Right lobe of liver (tissue), 6 donors: ENCODE results near the gene CLPTM1L. TPM values are rescaled to one million over a fixed set of nuclear protein-coding genes. Genes with fewer than 3 reads are reported as not detected.
A peak's percentile ranks its signal among the peaks of the same experiment; 100 is the strongest.

Source experiments
- ATAC-seq, 4 donors: fragments of 200-7000 bp; cut with Tn5 transposase; one replicate each; pipeline ENCODE4 v1.9.1; 2020; ENCODE audit warnings: mild to moderate bottlenecking in 4 of 4, moderate library complexity in 4 of 4
- DNase-seq, 3 donors: peaks; one replicate each; pipeline ENCODE4 v3.0.0-alpha.2; 2020
- H3K27ac ChIP-seq, 3 donors: fragments of 200-600 bp; one replicate each; pipeline ENCODE4 v1.8.0; 2022
- H3K27me3 ChIP-seq, 2 donors: fragments of 200-600 bp; one replicate each; pipeline ENCODE4 v1.8.0; 2022
- H3K36me3 ChIP-seq, 4 donors: fragments of 200-600 bp; sonication (generic) in 1 of 4; one replicate each; pipeline versions ENCODE4 v1.5.1 to v1.8.0; 2017 to 2022; ENCODE audit warnings: control low read depth in 1 of 4
- H3K4me1 ChIP-seq, 4 donors: fragments of 200-600 bp; sonication (generic) in 1 of 4; one replicate each; pipeline versions ENCODE4 v1.5.1 to v1.8.0; 2017 to 2022; ENCODE audit warnings: control low read depth in 1 of 4
- H3K4me3 ChIP-seq, 3 donors: fragments of 200-600 bp; one replicate each; pipeline ENCODE4 v1.8.0; 2022
- H3K9me3 ChIP-seq, 4 donors: fragments of 200-600 bp; sonication (generic) in 1 of 4; one replicate each; pipeline versions ENCODE4 v1.5.1 to v1.8.0; 2017 to 2022; ENCODE audit warnings: control low read depth in 1 of 4
- CTCF ChIP-seq, 4 donors: fragments of 200-600 bp in 3 of 4; fragments of 450-650 bp in 1 of 4; IDR thresholded peaks; one replicate each; pipeline versions ENCODE4 v1.5.1 to v1.8.0; 2016 to 2022; ENCODE audit warnings: antibody characterized with exemption in 4 of 4, mild to moderate bottlenecking in 2 of 4
- POLR2A ChIP-seq: fragments of 450-650 bp; IDR thresholded peaks from one replicate; pipeline ENCODE4 v1.6.1; 2017; ENCODE audit warnings: antibody characterized with exemption, mild to moderate bottlenecking
- WGBS: methylation state at CpG from one replicate; pipeline ENCODE4 v1.1.6; 2018; ENCODE audit warnings: low coverage, low lambda C conversion rate; ENCODE audit not compliant: insufficient coverage; ENCODE audit errors: missing lambda C conversion rate; 5-methylcytosine and 5-hydroxymethylcytosine counted together
- intact Hi-C, 2 donors: fragments of 100-400 bp; cut with DNase I; formaldehyde crosslinking; loops; one replicate each; pipeline versions ENCODE4 v1.11.2 to v1.14.1; 2022
- total RNA-seq, 6 experiments: library from RNA; depleted of rRNA in 2 of 6; stranded (reverse); fragments of >200 nt in 2 of 6; fragmentation: NEBNext Ultra II Directional in 3 of 6; extraction: Animal tissue kit (Norgen Biotek cat#: 25700) in 3 of 6; gene quantifications; one replicate each; pipeline versions ENCODE4 v1.1.0 to v1.2.4, GENCODE V29; 2016 to 2023
- donor health status: DM: no; HTN: yes; CAD: no.
- donor health status: DM: no; HTN: no; CAD: no.
- donor health status: DM: no; HTN: no; CAD: no.
- donor health status: DM: no; HTN: yes; CAD: no.
- donor health status: DM: no; HTN: yes; CAD: no.

Gene CLPTM1L
- total RNA-seq, 6 experiments from 2014 or later, result 63.8 to 155 (median 128) TPM

- peaks cover 0 to 16% (median 8%) of the 10 kb centered on the region in 4 donors for H3K4me1 ChIP-seq
- peaks cover 0 to 68% (median 41%) of the 10 kb centered on the region in 4 donors for H3K36me3 ChIP-seq
- no peak overlapping the region for H3K4me3 ChIP-seq
- 71% methylated on average over 2 of the region's 21 CpGs for WGBS
- ATAC-seq, result no peak
- DNase-seq, result peak in 1 of 3 donors; percentile 42
- no peak overlapping the region for H3K27ac ChIP-seq
- no peaks in the 10 kb centered on the region for H3K9me3 ChIP-seq
- H3K27me3 ChIP-seq, result no peaks in the 10 kb centered on the region
- intact Hi-C loops, result no loop called here
- TF ChIP-seq CTCF (IDR thresholded peaks at IDR 0.05) (no peak), POLR2A (no peak)
Observed at GRCh38 chr5:1319436-1320256, 25.3 kb downstream of the CLPTM1L start.

- peaks cover 0 to 59% (median 37%) of the 10 kb centered on the region in 4 donors for H3K36me3 ChIP-seq
Observed at GRCh38 chr5:1318659-1319251, 26.1 kb downstream of the CLPTM1L start.

GRCh38 chr5:1317921-1318565, 26.9 kb downstream of the CLPTM1L start:
- Histone ChIP-seq H3K4me3 (no peak overlapping the region), H3K36me3 (peaks cover 0 to 54% (median 35%) of the 10 kb centered on the region in 4 donors), H3K9me3 (no peaks in the 10 kb centered on the region), H3K4me1 (peaks cover 0 to 16% (median 8%) of the 10 kb centered on the region in 4 donors), H3K27me3 (no peaks in the 10 kb centered on the region), H3K27ac (no peak overlapping the region)
- no peak for ATAC-seq
- no peak for DNase-seq
- TF ChIP-seq POLR2A, result no peak
- TF ChIP-seq CTCF (IDR thresholded peaks at IDR 0.05), result no peak
- intact Hi-C loops, result no loop called here
- WGBS, result 81% methylated on average over 7 of the region's 26 CpGs

More at GRCh38 chr5:1318659-1319251, 26.1 kb downstream of the CLPTM1L start:
- no peak for TF ChIP-seq CTCF (IDR thresholded peaks at IDR 0.05)
- no peak for TF ChIP-seq POLR2A
- peaks cover 0 to 16% (median 8%) of the 10 kb centered on the region in 4 donors for H3K4me1 ChIP-seq
- DNase-seq, result no peak
- no peak overlapping the region for H3K4me3 ChIP-seq
- 71% methylated on average over 2 of the region's 29 CpGs for WGBS
- intact Hi-C loops, result no loop called here
- no peaks in the 10 kb centered on the region for H3K9me3 ChIP-seq
- ATAC-seq, result no peak
- no peak overlapping the region for H3K27ac ChIP-seq
- no peaks in the 10 kb centered on the region for H3K27me3 ChIP-seq

GRCh38 chr5:1316588-1317340, 28.1 kb downstream of the CLPTM1L start:
- TF ChIP-seq CTCF (IDR thresholded peaks at IDR 0.05) (no peak), POLR2A (no peak)
- peaks cover 0 to 43% (median 25%) of the 10 kb centered on the region in 4 donors for H3K36me3 ChIP-seq
- DNase-seq, result no peak
- H3K4me1 ChIP-seq, result peaks cover 0 to 16% (median 8%) of the 10 kb centered on the region in 4 donors
- peak overlapping the region in 1 of 3 donors; percentile 27 for H3K27ac ChIP-seq
- H3K9me3 ChIP-seq, result no peaks in the 10 kb centered on the region
- no peaks in the 10 kb centered on the region for H3K27me3 ChIP-seq
- H3K4me3 ChIP-seq, result no peak overlapping the region
- 51% methylated on average over 10 of the region's 17 CpGs for WGBS
- ATAC-seq, result no peak
- intact Hi-C loops, result no loop called here
